ENCODE measurements around the gene PODNL1. TPM values are rescaled to one million over a fixed set of nuclear protein-coding genes. Genes with fewer than 3 reads are reported as not detected.

PODNL1 gene
- total and polyA plus RNA-seq, 2 of the 13 experiments (the other 11 are each of a cell fraction or from before 2014, with no cell fraction given): 0.18 TPM; not detected in 1

DNA sequence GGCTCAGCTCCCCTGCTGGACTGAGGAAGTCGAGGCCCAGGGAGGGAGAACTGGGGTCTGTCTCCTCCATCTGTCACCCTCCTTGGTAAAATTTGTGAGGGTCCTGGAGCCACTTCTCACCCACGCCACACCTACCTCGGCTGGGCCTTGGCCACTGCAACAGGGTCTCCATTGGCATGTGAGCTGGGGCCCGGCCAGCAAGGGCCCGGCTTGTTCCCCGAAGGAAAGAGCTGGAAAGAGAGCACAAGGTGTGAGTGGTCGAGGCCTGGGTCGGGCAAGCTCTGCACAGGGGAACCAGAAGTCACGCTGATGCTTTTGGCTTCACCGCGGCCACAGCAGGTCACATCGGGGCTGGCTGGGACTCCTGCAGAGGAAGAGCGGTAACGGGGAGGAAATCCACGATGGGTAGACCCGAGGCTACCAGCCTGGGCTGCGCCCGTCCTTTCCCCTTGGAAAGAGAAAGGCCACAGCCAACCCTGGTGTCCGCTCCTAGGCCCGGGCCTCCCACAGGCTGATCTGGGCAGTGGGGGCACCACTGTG, 52.3 kb downstream of the PODNL1 start:
- H2AFZ ChIP-seq (ENCODE audit: low read length): no peak overlapping the region
- no peaks in the 10 kb centered on the region for H3K79me2 ChIP-seq (ENCODE audit: insufficient read depth, low read length)
- ChIA-PET POLR2A (interaction anchor here (1.5 kb wide), 1 partner anchor 188 kb away, joined by 5 read pairs; no protein-coding TSS in a partner anchor), CTCF (ENCODE audit: low intra/inter-chr PET ratio, low total read pairs) (no interaction called here)
- H3K9me3 ChIP-seq (ENCODE audit: low read length): no peaks in the 10 kb centered on the region
- H3K27me3 ChIP-seq (ENCODE audit: control insufficient read depth in 1 of 2, insufficient read depth in 2 of 2, low read length in 2 of 2): peaks cover 2 to 28% of the 10 kb centered on the region in 2 experiments; a peak in 4 of 5 replicates
- no TSS peak for BruUV-seq (replicated peaks)
- H3K4me2 ChIP-seq (ENCODE audit: low read depth, low read length): no peak overlapping the region
- H3K9ac ChIP-seq (ENCODE audit: insufficient read depth, low read depth, low read length): no peak overlapping the region
- intact Hi-C loops (cut with micrococcal nuclease; ENCODE audit: unreplicated experiment) (no loop called here), in situ Hi-C loops (cut with HindIII; ENCODE audit: extremely low pct_ligation_motif_present, low pct_unique_long_range_greater_than_20kb) (loop anchor here (25.0 kb wide), 1 partner anchor 526 kb away; the partner anchor contains the start of gene DDX39A)
- H3K4me1 ChIP-seq (ENCODE audit: insufficient read depth, low read length): peaks cover 50% of the 10 kb centered on the region
- WGBS (ENCODE audit: low lambda C conversion rate): 77% methylated on average over 17 of the region's 20 CpGs
- no peaks in the 10 kb centered on the region for H4K20me1 ChIP-seq (ENCODE audit: insufficient read depth, low read length)
- TF ChIP-seq HOXA7 (CRISPR knock-in tag; IDR thresholded peaks at IDR 0.05) (no peak), ZSCAN31 (CRISPR knock-in tag; IDR thresholded peaks at IDR 0.05; ENCODE audit: low read depth) (no peak), PLRG1 (conservative IDR thresholded peaks at IDR 0.05) (no peak)
- TF ChIP-seq, protein P1, sequence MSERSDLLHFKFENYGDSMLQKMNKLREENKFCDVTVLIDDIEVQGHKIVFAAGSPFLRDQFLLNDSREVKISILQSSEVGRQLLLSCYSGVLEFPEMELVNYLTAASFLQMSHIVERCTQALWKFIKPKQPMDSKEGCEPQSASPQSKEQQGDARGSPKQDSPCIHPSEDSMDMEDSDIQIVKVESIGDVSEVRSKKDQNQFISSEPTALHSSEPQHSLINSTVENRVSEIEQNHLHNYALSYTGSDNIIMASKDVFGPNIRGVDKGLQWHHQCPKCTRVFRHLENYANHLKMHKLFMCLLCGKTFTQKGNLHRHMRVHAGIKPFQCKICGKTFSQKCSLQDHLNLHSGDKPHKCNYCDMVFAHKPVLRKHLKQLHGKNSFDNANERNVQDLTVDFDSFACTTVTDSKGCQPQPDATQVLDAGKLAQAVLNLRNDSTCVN (CRISPR knock-in tag; IDR thresholded peaks at IDR 0.05; ENCODE audit: borderline replicate concordance): no peak
- H3K36me3 ChIP-seq (replicated peaks in 1 of 2; ENCODE audit: control insufficient read depth in 1 of 2, insufficient read depth in 2 of 2, low read length in 2 of 2): no peaks in the 10 kb centered on the region
- no peak for FAIRE-seq
- no peak for DNase-seq (ENCODE audit: low spot score)
- H3K27ac ChIP-seq (ENCODE audit: extremely low read length, insufficient read depth, low read length): no peak overlapping the region
- H3K4me3 ChIP-seq (replicated peaks in 1 of 3; ENCODE audit: insufficient read depth in 1 of 3, low read depth in 2 of 3, low read length in 3 of 3): no peak overlapping the region
- ATAC-seq: no peak

DNA sequence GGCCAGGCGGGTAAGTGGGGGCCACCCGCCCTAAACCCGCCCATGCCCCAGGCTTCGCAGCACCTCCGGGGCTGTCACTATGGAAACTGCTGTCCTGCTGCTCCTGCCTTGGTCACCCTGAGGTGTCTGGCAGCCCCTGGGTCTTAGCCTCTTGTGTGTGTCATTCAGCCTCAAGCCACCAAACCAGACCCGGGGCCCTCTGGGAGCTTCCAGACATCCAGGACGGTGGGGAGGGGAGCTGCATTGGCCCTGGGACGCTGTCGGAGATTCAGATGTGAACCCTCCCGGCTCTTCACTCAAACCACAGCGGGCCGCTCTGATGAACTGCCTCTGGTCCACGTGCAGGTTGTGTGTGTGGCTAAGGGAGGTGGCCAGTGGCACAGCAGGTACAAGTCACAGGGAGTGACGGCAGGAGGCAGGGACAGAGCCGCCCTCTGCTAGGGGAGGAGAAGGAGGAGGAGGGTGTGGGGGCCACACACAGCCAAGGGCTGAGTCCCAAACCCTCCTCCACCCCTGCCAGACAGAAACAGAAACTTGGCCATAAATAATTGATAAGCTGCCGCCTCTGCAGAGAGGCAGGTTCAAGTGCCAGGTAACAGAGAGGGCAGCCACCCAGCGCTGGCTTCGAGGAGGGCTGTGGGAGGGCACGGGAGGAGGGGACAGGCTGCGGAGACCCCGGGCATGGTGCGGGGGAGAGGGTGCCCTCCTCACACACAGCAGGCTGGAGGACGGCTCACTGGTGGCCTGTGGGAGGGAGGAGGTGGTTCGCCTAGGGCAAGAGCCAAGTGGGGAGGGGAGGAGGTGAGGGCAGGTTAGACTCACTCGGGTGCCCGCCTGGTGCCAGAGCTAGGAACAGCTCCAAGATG, 53.3 kb downstream of the PODNL1 start:
- H3K27ac ChIP-seq (ENCODE audit: extremely low read length, insufficient read depth, low read length): no peak overlapping the region
- in situ Hi-C loops (cut with HindIII; ENCODE audit: extremely low pct_ligation_motif_present, low pct_unique_long_range_greater_than_20kb) (loop anchor here (5.0 to 25.0 kb wide), 3 partner anchors 67 to 527 kb away; partner anchors contain the start of genes DCAF15, DDX39A and MISP3), intact Hi-C loops (cut with micrococcal nuclease; ENCODE audit: unreplicated experiment) (no loop called here)
- H2AFZ ChIP-seq (ENCODE audit: low read length): no peak overlapping the region
- no peaks in the 10 kb centered on the region for H3K79me2 ChIP-seq (ENCODE audit: insufficient read depth, low read length)
- H3K4me3 ChIP-seq (replicated peaks in 1 of 3; ENCODE audit: insufficient read depth in 1 of 3, low read depth in 2 of 3, low read length in 3 of 3): no peak overlapping the region
- H3K9ac ChIP-seq (ENCODE audit: insufficient read depth, low read depth, low read length): no peak overlapping the region
- H4K20me1 ChIP-seq (ENCODE audit: insufficient read depth, low read length): no peaks in the 10 kb centered on the region
- no peaks in the 10 kb centered on the region for H3K36me3 ChIP-seq (replicated peaks in 1 of 2; ENCODE audit: control insufficient read depth in 1 of 2, insufficient read depth in 2 of 2, low read length in 2 of 2)
- ATAC-seq (no peak), FAIRE-seq (no peak), DNase-seq (ENCODE audit: low spot score) (no peak)
- TF ChIP-seq MYC (CRISPR knock-in tag; IDR thresholded peaks at IDR 0.05; ENCODE audit: borderline replicate concordance) (no peak), RCOR2 (CRISPR knock-in tag; IDR thresholded peaks at IDR 0.05) (no peak), ATAD3A (CRISPR knock-in tag; IDR thresholded peaks at IDR 0.05) (no peak)
- TF ChIP-seq, protein P2, sequence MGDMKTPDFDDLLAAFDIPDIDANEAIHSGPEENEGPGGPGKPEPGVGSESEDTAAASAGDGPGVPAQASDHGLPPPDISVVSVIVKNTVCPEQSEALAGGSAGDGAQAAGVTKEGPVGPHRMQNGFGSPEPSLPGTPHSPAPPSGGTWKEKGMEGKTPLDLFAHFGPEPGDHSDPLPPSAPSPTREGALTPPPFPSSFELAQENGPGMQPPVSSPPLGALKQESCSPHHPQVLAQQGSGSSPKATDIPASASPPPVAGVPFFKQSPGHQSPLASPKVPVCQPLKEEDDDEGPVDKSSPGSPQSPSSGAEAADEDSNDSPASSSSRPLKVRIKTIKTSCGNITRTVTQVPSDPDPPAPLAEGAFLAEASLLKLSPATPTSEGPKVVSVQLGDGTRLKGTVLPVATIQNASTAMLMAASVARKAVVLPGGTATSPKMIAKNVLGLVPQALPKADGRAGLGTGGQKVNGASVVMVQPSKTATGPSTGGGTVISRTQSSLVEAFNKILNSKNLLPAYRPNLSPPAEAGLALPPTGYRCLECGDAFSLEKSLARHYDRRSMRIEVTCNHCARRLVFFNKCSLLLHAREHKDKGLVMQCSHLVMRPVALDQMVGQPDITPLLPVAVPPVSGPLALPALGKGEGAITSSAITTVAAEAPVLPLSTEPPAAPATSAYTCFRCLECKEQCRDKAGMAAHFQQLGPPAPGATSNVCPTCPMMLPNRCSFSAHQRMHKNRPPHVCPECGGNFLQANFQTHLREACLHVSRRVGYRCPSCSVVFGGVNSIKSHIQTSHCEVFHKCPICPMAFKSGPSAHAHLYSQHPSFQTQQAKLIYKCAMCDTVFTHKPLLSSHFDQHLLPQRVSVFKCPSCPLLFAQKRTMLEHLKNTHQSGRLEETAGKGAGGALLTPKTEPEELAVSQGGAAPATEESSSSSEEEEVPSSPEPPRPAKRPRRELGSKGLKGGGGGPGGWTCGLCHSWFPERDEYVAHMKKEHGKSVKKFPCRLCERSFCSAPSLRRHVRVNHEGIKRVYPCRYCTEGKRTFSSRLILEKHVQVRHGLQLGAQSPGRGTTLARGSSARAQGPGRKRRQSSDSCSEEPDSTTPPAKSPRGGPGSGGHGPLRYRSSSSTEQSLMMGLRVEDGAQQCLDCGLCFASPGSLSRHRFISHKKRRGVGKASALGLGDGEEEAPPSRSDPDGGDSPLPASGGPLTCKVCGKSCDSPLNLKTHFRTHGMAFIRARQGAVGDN (CRISPR knock-in tag; IDR thresholded peaks at IDR 0.05): peak; percentile 14; the same call in 1 of the 2 replicates
- peaks cover 56% of the 10 kb centered on the region for H3K4me1 ChIP-seq (ENCODE audit: insufficient read depth, low read length)
- no peak overlapping the region for H3K4me2 ChIP-seq (ENCODE audit: low read depth, low read length)
- WGBS (ENCODE audit: low lambda C conversion rate): 32% methylated on average over 22 of the region's 26 CpGs
- no TSS peak for BruUV-seq (replicated peaks)
- ChIA-PET POLR2A (interaction anchor here (0.7 to 1.3 kb wide), 2 partner anchors 177 to 252 kb away, joined by 3 read pairs; partner anchors contain the start of gene PALM3), CTCF (ENCODE audit: low intra/inter-chr PET ratio, low total read pairs) (no interaction called here)
- no peaks in the 10 kb centered on the region for H3K9me3 ChIP-seq (ENCODE audit: low read length)
- H3K27me3 ChIP-seq (ENCODE audit: control insufficient read depth in 1 of 2, insufficient read depth in 2 of 2, low read length in 2 of 2): peaks cover 2 to 28% of the 10 kb centered on the region in 2 experiments; a peak in 4 of 5 replicates
